GM20431 (cell line): ENCODE data around the gene ENSA.
"Not testable (repeated sequence)": the region's sequence is repeated elsewhere in the genome, so short reads cannot be mapped to it uniquely, and the experiment has no call there.

ENCODE experiments used
- in situ Hi-C: fragments of 300-500 bp; cut with MseI, MboI; formaldehyde crosslinking; loops from one replicate; pipeline ENCODE4 v1.15.0; 2020; ENCODE audit warnings: low sequenced_read_pairs; ENCODE audit not compliant: unreplicated experiment

ENSA gene

DNA sequence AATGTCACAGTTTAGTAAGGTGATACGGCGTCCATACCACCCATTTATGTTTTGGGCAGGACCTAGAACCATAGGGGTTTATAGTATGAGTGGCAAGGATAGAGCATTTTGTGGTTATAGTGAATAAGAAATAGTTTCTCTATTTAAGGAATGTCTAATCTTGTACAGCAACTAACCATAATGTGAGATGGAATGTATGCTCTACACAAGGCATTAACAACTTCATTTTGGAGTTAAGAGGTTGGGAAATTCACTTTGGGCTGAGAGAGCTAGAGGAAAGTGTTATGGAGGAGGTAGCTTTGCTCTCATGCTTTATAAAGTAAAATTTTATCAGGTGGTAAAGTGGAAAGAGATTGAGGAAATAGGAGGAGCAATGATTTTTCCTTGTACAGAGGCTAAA is 47.0 kb downstream of the ENSA start:
- in situ Hi-C loops: no loop called here

DNA sequence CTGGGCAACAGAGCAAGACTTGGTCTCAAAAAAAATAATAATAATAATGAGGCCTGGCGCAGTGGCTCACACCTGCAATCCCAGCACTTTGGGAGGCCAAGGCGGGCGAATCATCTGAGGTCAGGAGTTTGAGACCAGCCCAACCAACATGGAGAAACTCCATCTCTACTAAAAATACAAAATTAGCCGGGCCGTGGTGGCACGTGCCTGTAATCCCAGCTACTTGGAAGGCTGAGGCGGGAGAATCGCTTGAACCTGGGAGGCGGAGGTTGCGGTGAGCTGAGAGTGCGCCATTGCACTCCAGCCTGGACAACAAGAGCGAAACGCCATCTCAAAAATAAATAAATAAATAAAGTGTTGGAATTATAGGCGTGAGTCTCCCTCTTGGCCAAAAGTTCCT is 47.5 kb downstream of the ENSA start:
- in situ Hi-C loops: not testable (repeated sequence)

DNA sequence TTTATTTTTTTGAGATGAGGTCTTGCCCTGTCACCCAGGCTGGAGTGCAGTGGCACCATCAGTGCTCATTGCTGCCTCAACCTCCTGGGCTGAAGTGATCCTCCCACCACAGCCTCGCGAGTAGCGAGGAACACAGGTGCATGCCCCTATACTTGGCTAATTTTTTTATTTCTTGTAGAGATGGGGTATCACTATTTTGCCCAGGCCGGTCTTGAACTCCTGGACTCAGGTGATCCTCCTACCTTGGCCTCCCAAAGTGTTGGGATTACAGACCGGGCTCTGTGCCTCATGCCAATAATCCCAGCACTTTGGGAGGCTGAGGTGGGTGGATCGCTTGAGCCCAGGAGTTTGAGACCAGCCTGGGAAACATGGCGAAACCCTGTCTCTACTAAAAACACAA is 48.0 kb downstream of the ENSA start:
- in situ Hi-C loops: not testable (repeated sequence)

GRCh38 chr1:150580966-150581365 is 48.4 kb downstream of the ENSA start:
- in situ Hi-C loops: not testable (repeated sequence)

DNA sequence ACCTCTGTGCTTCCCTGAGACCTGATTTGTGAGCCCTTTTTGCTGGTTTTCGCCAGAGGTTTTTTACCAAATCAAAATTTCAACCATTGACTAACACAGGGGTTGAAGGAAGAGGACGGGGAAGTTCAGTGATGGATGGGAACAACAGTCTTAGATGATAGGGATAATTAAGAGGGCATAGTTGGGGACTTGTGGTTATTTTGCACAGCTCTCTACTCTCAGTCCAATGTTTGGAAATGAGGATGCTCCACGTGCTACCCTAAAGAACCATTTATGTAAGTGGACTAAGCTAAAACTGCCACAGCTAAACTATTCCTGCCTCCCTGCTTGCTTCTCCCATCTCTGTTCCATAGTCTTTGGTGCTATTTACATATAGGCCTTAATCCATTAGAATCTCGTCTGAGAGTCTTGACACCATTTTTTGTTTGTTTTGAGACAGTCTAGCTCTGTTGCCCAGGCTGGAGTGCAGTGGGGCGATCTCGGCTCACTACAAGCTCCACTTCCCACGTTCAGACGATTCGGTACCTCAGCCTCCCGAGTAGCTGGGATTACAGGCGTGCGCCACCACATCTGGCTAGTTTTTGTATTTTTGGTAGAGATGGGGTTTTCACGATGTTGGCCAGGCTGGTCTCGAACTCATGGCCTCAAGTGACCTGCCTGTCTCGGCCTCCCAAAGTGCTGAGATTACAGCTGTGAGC is 49.3 kb downstream of the ENSA start:
- in situ Hi-C loops: no loop called here

DNA sequence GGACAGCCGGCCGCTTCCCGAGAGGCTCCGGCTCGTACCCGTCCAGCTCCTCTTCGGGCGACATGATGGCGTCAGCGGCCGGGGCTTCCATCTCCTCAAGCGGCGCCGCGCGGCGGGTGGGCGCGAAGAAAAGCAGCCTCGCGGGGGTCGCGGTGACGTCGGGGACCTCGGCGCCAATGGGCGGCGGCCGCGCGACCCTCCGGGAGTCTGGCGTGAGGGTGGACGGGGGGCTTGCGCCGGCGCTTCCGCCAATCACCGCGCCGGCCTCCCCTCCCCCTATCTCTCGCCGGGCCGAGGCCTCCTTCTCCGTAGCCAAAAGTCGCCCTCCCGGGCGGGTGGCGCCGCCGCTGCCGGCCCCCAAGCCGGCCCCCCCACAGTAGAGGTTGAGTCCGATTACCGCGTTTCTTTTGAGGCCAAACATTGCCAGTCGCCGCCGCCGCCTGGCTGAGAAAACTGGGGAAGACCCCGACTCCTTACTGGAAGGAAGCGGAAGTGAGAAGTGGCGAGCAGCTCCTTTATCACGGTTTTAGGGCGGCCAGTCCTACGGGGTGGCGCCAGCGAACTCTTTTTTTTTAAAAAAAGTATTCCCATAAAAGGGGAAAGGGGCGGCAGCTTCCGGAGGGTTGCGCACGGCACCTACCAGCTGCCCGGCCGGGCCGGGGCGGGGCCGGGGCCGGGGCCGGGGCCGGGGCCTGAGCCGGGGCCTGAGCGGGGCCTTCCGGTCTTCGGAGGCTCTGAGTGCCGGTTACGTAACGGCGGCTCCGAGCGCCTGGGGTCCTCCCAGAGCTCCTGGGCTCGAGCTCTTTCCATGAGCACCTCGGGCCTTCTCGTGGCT is 50.1 kb downstream of the ENSA start, which contains the start of gene MCL1:
Gene MCL1, minus strand, starts transcription at position 501 of the 835 bp plus-strand sequence. Its CDS starts 80 bp downstream, at position 421.
- in situ Hi-C loops: no loop called here

DNA sequence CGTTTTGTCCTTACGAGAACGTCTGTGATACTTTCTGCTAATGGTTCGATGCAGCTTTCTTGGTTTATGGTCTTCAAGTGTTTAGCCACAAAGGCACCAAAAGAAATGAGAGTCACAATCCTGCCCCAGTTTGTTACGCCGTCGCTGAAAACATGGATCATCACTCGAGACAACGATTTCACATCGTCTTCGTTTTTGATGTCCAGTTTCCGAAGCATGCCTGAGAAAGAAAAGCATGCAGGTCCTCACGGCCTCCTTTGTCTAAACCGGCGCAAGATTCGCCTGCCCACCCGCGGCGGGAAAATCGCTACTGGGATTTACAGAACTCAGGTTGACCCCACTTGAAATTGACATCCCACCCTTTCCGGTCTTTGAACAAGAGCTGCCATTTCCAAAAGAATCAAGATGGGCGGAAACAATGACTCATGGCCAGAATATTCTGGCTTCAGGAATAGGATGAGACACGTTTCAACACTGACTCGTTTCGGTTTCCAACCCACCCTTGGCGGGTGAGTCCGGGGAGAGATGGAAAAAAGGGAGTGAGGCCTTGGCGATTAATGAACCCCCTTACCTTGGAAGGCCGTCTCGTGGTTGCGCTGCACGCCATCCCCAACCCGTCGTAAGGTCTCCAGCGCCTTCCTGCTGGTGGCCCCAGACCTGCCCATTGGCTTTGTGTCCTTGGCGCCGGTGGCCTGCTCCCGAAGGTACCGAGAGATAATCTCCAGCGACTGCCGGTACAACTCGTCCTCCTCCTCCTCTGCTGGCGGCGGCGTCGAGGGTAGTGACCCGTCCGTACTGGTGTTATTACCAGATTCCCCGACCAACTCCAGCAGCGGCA is 50.9 kb downstream of the ENSA start:
- in situ Hi-C loops: no loop called here

- in situ Hi-C loops: no loop called here
Measured at GRCh38 chr1:150577557-150578271, 51.7 kb downstream of the ENSA start.

DNA sequence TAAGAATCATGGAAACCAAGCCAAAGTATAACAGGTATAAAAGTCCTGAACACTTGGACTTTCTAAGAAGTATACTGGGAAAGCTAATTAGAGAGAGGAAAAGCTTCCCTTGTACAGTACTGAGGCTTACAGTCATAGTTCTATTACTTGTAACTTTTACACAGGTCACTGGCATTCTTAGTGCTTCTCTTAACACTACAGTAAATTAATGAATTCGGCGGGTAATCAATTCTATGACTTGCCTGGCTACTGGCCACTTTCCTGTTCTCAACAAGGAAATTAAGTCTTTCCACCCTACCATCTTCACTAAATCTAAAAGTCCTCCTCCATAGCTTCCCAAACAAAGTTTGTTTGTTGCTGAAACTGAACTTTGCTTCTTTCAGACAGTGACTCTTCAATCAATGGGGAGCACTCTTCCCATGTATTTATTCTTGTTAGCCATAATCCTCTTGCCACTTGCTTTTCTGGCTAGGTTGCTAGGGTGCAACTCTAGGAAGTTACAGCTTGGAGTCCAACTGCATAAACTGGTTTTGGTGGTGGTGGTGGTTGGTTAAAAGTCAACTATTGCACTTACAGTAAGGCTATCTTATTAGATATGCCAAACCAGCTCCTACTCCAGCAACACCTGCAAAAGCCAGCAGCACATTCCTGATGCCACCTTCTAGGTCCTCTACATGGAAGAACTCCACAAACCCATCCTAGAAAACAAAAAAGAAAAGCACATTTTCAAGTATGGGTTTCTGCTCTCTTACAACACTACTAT is 52.4 kb downstream of the ENSA start:
- in situ Hi-C loops: no loop called here

DNA sequence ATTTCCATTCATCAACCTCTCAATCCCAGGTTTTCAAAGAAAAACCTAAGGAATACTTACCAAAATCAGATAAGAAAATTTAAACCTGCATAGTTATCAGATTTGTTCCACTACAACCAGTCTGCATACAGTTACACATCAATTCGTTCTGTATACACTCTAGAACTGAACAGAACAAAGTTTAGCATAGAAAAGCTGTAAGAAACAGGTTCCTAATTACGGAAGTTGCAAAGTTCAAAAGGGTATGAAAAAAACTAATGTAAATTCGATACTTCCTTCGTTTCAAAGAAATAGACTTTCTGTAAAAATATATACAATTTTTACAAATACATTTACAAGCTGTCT is 53.1 kb downstream of the ENSA start:
- in situ Hi-C loops: no loop called here

GRCh38 chr1:150575518-150576366 is 53.7 kb downstream of the ENSA start:
- in situ Hi-C loops: no loop called here

DNA sequence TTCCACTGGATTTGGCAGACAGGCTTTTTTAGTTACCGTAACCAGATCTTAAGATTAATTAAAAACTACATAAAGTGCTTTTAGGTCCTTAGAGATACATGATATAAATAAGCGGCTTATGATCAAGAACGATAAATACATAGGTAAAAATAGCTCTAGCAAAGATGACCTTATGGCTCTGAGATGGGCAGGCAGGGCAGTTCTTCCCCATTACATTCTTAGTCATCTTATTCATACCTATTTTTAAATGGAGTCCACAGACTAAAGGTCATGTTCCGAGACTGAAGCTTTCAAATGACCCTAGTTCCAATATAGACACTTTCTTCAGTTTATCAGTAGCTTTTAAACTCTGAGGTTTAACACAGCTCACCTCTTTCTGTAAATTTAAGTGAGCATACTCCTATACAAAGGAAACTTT is 54.3 kb downstream of the ENSA start:
- in situ Hi-C loops: no loop called here

DNA sequence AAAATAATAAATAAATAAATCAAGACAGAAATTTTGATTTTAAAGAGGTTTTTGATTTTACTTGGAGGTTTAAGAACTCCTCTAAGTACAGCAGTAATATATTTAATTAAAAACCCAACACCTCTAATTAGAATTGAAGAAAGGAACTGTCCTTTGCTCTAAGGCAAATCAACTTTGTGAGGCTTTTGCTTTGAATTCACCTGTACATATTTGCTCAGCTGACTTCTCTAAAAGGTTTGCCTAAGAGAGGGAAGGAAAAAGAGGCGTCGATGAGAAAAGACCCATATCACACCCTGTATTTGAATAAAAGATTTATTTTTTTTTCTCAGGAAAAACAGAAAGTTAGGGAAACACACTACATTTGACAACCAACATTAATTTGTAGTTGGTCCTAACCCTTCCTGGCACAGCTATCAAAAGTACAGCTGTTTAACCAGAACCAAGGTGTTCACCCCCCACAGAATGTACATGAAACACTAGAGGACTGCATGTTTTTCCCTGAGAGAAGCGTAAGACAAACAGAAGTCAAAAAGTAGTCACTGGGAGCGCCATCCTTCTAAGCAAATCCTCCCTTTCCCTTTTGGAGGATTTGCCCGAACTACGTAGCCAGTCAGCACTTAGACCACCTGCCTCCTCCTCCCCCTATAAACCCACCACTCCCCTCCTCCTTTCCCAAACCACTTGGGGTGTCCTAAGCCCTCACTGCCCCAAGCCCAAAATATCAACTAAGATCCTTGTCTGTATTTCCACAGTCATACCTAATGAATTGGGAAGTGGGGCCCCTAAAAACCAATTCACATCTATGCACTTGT is 54.9 kb downstream of the ENSA start:
- in situ Hi-C loops: no loop called here

DNA sequence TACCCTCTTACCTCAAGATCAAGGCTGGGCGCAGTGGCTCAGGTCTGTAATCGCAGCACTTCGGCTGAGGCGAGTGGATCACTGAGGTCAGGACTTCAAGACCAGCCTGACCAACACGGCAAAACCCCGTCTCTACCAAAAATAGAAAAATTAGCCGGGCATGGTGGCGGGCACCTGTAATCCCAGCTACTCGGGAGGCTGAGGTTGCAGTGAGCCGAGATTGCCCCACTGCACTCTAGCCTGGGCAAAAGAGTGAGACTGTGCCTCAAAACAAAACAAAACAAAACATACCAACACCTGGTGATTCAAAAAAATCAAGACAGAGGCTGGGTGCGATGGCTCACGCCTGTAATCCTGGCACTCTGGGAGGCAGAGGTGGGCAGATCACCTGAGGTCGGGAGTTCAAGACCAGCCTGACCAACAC is 55.8 kb downstream of the ENSA start:
- in situ Hi-C loops: not testable (repeated sequence)

DNA sequence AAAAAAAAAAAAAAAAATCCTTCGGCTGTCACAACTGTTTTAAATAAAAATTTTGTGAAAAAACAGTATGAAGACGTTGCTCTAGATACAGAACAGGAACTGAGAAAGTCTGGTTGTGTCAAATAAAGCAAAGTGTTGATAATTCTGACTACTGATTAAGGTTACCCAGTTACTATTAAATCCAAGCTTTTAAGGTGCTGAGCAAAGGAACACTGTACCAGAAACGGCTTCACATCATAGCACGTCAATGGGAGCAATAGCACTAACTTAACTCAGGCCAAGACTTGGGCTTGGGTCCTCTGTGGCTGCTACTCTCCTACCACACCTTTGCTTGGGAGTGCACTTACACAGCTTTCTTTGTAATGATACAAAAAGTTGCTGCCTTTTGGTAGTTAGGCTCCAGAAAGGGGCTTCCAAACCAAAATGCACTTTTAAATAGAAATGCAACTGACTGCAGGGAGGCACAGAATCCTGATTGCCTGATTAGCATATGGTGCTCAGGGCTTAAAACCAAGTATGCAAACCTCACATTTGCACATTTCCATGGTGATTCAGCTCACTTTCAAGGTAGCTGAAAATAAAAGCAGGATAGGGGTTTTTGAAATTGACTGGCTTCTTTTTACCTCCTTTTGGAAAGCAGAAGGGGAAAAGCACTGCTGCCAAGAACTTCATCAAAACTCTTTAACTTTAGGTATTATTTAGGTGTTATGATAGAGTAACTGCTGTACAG is 56.3 kb downstream of the ENSA start:
- in situ Hi-C loops: no loop called here
